Neural cell (in vitro differentiated cells): ENCODE results near the gene ESYT2. TPM values are rescaled to one million over a fixed set of nuclear protein-coding genes. Genes with fewer than 3 reads are reported as not detected.

Experiments
- H2AFZ ChIP-seq: fragments of 200-600, 300-800 bp; sonication (generic), shearing (Covaris generic); 2 replicates; pipeline ENCODE4 v1.6.0; 2014; ENCODE audit warnings: low read depth, mild to moderate bottlenecking, antibody characterized with exemption, low read length, moderate library complexity
- H3F3A ChIP-seq: fragments of 200-600 bp; shearing (Covaris generic); 2 replicates; pipeline ENCODE4 v1.6.1; 2016; ENCODE audit warnings: mild to moderate bottlenecking, moderate library complexity, mixed read lengths, antibody characterized with exemption, low read length; ENCODE audit not compliant: insufficient read depth, poor library complexity, severe bottlenecking
- H3K27ac ChIP-seq: fragments of 200-600, 300-800 bp; sonication (generic), shearing (Covaris generic); 2 replicates; pipeline ENCODE4 v1.5.1; 2014; ENCODE audit warnings: mild to moderate bottlenecking, low read length, moderate library complexity
- H3K27me3 ChIP-seq: fragments of 300-800, 200-600 bp; sonication (generic), shearing (Covaris generic); 2 replicates; pipeline ENCODE4 v1.6.0; 2014; ENCODE audit warnings: mild to moderate bottlenecking, low read depth, low read length, moderate library complexity; ENCODE audit not compliant: insufficient read depth
- H3K36me3 ChIP-seq: fragments of 300-800, 200-600 bp; sonication (generic), shearing (Covaris generic); 2 replicates; pipeline ENCODE4 v1.5.1; 2014; ENCODE audit warnings: mild to moderate bottlenecking, antibody characterized with exemption, low read length, moderate library complexity; ENCODE audit not compliant: insufficient read depth
- H3K4me2 ChIP-seq: fragments of 300-800, 200-600 bp; sonication (generic), shearing (Covaris generic); 2 replicates; pipeline ENCODE4 v1.6.0; 2014; ENCODE audit warnings: mild to moderate bottlenecking, low read length
- H3K4me3 ChIP-seq: fragments of 300-800, 200-600 bp; sonication (generic), shearing (Covaris generic); 2 replicates; pipeline ENCODE4 v1.5.1; 2014; ENCODE audit warnings: mild to moderate bottlenecking, low read length, moderate library complexity
- H3K79me2 ChIP-seq: fragments of 200-600 bp; shearing (Covaris generic); replicated peaks from 2 replicates; pipeline ENCODE4 v1.6.0; 2014; ENCODE audit warnings: mild to moderate bottlenecking, low read length, moderate library complexity; ENCODE audit not compliant: insufficient read depth
- H3K9ac ChIP-seq: fragments of 300-800, 200-600 bp; sonication (generic), shearing (Covaris generic); 2 replicates; pipeline ENCODE4 v1.6.1; 2016; ENCODE audit warnings: mild to moderate bottlenecking, low read length, mixed read lengths
- H3K9me2 ChIP-seq: fragments of 200-600 bp; shearing (Covaris generic); 2 replicates; pipeline ENCODE4 v1.6.1; 2016; ENCODE audit warnings: mild to moderate bottlenecking, low read length, mixed read lengths; ENCODE audit not compliant: insufficient read depth
- H3K9me3 ChIP-seq: fragments of 200-600, 300-800 bp; sonication (generic), shearing (Covaris generic); 2 replicates; pipeline ENCODE4 v1.6.1; 2016; ENCODE audit warnings: mild to moderate bottlenecking, mixed run types, low read length, moderate library complexity, mixed read lengths
- H4K20me1 ChIP-seq: fragments of 200-600 bp; shearing (Covaris generic); 2 replicates; pipeline ENCODE4 v1.6.1; 2016; ENCODE audit warnings: mild to moderate bottlenecking, mixed run types; ENCODE audit not compliant: insufficient read depth
- EP300 ChIP-seq: fragments of 450-650 bp; conservative IDR thresholded peaks from 2 replicates; pipeline ENCODE4 v1.6.1; 2014; ENCODE audit warnings: antibody characterized with exemption, mild to moderate bottlenecking, moderate library complexity; ENCODE audit not compliant: poor library complexity, severe bottlenecking
- EZH2 ChIP-seq: fragments of 200-600, 300-800 bp; shearing (Covaris generic), sonication (generic); IDR thresholded peaks from 2 replicates; pipeline ENCODE4 v1.6.1; 2014; ENCODE audit warnings: antibody characterized with exemption, low read length, borderline replicate concordance, mild to moderate bottlenecking; ENCODE audit not compliant: insufficient read depth, poor library complexity, severe bottlenecking
- MXI1 ChIP-seq: fragments of 450-650 bp; conservative IDR thresholded peaks from 2 replicates; pipeline ENCODE4 v1.6.1; 2014; ENCODE audit warnings: antibody characterized with exemption, mild to moderate bottlenecking; ENCODE audit not compliant: poor library complexity, severe bottlenecking
- POLR2AphosphoS5 ChIP-seq: IDR thresholded peaks from 2 replicates; pipeline ENCODE4 v1.6.1; 2012
- RAD21 ChIP-seq: fragments of 450-650 bp; conservative IDR thresholded peaks from 2 replicates; pipeline ENCODE4 v1.6.1; 2014; ENCODE audit warnings: antibody characterized with exemption, mild to moderate bottlenecking, moderate library complexity
- SMC3 ChIP-seq: fragments of 450-650 bp; conservative IDR thresholded peaks from 2 replicates; pipeline ENCODE4 v1.6.1; 2014; ENCODE audit warnings: antibody characterized with exemption, mild to moderate bottlenecking, moderate library complexity; ENCODE audit not compliant: poor library complexity
- TAF1 ChIP-seq: IDR thresholded peaks from 2 replicates; pipeline ENCODE4 v1.6.1; 2012; ENCODE audit warnings: low read depth
- polyA plus RNA-seq: library from polyadenylated mRNA; depleted of rRNA; stranded (reverse); fragments of >200 nt; gene quantifications from 2 replicates; pipeline ENCODE4 v1.2.3, GENCODE V29; 2014
- TF ChIP-seq, protein P1 (sequence below): fragments of 450-650 bp; IDR thresholded peaks from 2 replicates; pipeline ENCODE4 v1.5.1; 2014; ENCODE audit warnings: antibody characterized with exemption, mild to moderate bottlenecking, moderate library complexity; ENCODE audit not compliant: poor library complexity, severe bottlenecking
- TF ChIP-seq, protein P2 (sequence below): IDR thresholded peaks from 2 replicates; pipeline ENCODE4 v1.6.1; 2012; ENCODE audit warnings: borderline replicate concordance

ESYT2 gene
- polyA plus RNA-seq, 1 donor from 2014 or later: 23.8 TPM

DNA sequence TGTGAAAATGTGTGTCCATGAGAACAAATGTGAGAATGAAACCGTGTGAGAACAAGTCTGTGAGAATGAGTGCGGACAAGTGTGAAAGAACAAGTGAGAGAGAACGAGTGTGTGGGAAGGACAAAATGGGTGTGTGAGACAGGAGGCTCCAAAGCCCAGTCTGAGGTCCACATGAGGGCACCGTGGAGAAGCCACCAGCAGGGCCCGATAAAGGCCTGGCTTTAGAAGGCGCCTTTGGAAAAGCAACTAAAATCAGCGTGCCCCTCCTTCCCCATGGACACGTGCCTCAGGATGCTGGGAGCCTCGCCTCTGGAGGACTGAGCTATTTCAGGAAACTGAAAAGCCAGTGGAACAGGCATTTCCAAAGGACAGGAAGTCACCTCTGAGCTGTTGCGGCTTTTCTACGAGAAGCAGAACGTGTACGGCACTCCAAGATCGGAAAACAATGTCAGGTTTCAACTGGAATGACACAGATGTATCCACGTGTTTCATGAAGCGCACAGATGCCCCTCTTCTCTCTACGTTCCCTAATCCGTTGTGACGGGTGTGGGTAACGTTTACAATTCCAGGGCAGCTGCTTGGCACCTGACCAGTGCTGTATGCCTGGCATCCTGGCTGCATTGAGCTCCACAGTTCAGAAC lies 46.4 kb downstream of the ESYT2 start:
- Histone ChIP-seq H3K79me2 (no peaks in the 10 kb centered on the region), H3K4me3 (no peak overlapping the region), H4K20me1 (no peaks in the 10 kb centered on the region), H3K9me3 (no peaks in the 10 kb centered on the region), H3K27ac (no peak overlapping the region), H3K36me3 (peaks cover 19% of the 10 kb centered on the region), H3K27me3 (no peaks in the 10 kb centered on the region), H3K4me2 (no peak overlapping the region), H3K9ac (no peak overlapping the region), H2AFZ (no peak overlapping the region), H3K9me2 (no peaks in the 10 kb centered on the region), H3F3A (no peaks in the 10 kb centered on the region)
- no peak for TF ChIP-seq SMC3
- TF ChIP-seq POLR2AphosphoS5: no peak
- TF ChIP-seq EZH2: no peak
- TF ChIP-seq MXI1: no peak
- no peak for TF ChIP-seq RAD21
- TF ChIP-seq, protein P1, sequence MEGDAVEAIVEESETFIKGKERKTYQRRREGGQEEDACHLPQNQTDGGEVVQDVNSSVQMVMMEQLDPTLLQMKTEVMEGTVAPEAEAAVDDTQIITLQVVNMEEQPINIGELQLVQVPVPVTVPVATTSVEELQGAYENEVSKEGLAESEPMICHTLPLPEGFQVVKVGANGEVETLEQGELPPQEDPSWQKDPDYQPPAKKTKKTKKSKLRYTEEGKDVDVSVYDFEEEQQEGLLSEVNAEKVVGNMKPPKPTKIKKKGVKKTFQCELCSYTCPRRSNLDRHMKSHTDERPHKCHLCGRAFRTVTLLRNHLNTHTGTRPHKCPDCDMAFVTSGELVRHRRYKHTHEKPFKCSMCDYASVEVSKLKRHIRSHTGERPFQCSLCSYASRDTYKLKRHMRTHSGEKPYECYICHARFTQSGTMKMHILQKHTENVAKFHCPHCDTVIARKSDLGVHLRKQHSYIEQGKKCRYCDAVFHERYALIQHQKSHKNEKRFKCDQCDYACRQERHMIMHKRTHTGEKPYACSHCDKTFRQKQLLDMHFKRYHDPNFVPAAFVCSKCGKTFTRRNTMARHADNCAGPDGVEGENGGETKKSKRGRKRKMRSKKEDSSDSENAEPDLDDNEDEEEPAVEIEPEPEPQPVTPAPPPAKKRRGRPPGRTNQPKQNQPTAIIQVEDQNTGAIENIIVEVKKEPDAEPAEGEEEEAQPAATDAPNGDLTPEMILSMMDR: no peak

DNA sequence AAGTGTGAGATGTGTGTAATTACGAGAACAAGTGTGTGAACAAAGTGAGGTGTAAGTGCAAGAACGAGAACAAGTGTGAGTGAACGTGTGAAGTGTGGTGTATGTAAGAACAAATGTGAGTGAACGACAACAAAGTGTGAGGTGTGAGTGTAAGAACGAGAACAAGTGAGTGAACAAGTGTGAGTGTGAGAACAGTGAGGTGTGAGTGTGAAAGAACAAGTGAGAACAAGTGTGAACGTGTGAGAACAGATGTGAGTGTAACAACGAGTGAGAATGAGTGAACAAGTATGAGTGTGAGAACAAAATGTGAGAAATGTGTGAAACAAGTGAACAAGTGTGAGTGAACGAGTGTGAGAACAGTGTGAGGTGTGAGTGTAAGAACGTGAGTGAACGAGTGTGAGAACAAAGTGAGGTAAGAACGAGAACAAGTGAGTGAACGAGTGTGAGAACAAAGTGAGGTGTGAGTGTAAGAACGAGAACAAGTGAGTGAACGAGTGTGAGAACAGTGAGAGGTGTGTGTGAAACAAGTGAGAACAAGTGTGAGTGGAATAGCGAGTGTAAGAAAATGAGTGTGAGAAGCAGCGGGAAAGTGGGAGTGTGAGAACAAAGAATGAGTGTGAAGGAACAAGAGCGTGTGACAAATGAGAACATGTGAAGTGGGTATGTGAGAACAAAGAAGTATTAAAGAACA lies 47.2 kb downstream of the ESYT2 start:
- Histone ChIP-seq H3K27ac (no peak overlapping the region), H3K36me3 (peaks cover 19% of the 10 kb centered on the region), H3K4me3 (no peak overlapping the region), H3F3A (no peaks in the 10 kb centered on the region), H3K9me3 (no peaks in the 10 kb centered on the region), H4K20me1 (no peaks in the 10 kb centered on the region), H3K4me2 (no peak overlapping the region), H3K9ac (no peak overlapping the region), H3K79me2 (no peaks in the 10 kb centered on the region), H3K9me2 (no peaks in the 10 kb centered on the region), H2AFZ (no peak overlapping the region), H3K27me3 (no peaks in the 10 kb centered on the region)
- TF ChIP-seq RAD21: no peak
- TF ChIP-seq SMC3: no peak
- TF ChIP-seq, protein P1: no peak
- no peak for TF ChIP-seq MXI1
- TF ChIP-seq, protein P2, sequence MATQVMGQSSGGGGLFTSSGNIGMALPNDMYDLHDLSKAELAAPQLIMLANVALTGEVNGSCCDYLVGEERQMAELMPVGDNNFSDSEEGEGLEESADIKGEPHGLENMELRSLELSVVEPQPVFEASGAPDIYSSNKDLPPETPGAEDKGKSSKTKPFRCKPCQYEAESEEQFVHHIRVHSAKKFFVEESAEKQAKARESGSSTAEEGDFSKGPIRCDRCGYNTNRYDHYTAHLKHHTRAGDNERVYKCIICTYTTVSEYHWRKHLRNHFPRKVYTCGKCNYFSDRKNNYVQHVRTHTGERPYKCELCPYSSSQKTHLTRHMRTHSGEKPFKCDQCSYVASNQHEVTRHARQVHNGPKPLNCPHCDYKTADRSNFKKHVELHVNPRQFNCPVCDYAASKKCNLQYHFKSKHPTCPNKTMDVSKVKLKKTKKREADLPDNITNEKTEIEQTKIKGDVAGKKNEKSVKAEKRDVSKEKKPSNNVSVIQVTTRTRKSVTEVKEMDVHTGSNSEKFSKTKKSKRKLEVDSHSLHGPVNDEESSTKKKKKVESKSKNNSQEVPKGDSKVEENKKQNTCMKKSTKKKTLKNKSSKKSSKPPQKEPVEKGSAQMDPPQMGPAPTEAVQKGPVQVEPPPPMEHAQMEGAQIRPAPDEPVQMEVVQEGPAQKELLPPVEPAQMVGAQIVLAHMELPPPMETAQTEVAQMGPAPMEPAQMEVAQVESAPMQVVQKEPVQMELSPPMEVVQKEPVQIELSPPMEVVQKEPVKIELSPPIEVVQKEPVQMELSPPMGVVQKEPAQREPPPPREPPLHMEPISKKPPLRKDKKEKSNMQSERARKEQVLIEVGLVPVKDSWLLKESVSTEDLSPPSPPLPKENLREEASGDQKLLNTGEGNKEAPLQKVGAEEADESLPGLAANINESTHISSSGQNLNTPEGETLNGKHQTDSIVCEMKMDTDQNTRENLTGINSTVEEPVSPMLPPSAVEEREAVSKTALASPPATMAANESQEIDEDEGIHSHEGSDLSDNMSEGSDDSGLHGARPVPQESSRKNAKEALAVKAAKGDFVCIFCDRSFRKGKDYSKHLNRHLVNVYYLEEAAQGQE: no peak
- no peak for TF ChIP-seq EP300
- no peak for TF ChIP-seq TAF1
- no peak for TF ChIP-seq EZH2
- TF ChIP-seq POLR2AphosphoS5: no peak
